Panc1 (cell line): ENCODE results near the gene ALX4.

Experiments used
- CTCF ChIP-seq: fragments of 450-650 bp; IDR thresholded peaks from 2 replicates; pipeline ENCODE4 v1.5.1; 2017; ENCODE audit warnings: mild to moderate bottlenecking
- POLR2AphosphoS5 ChIP-seq: IDR thresholded peaks from 2 replicates; pipeline ENCODE4 v1.6.1; 2012; ENCODE audit warnings: mild to moderate bottlenecking, low read depth, low read length, moderate library complexity
- REST ChIP-seq, 2 experiments: IDR thresholded peaks; 2 replicates each; pipeline ENCODE4 v1.6.1; 2011 to 2012; ENCODE audit warnings: low read depth in 2 of 2, control low read depth in 1 of 2, low read length in 1 of 2, mild to moderate bottlenecking in 1 of 2, moderate library complexity in 1 of 2; ENCODE audit not compliant: insufficient read depth in 1 of 2
- TCF7L2 ChIP-seq: IDR thresholded peaks from 2 replicates; pipeline ENCODE4 v1.6.1; 2011; ENCODE audit warnings: mild to moderate bottlenecking, low read depth, low read length, inconsistent platforms

- no peak for TF ChIP-seq CTCF
- no peak for TF ChIP-seq POLR2AphosphoS5
- TF ChIP-seq REST (IDR thresholded peaks at IDR 0.05; ENCODE audit: insufficient read depth in 1 of 2, low read depth in 2 of 2, low read length in 1 of 2) = no peak
- no peak for TF ChIP-seq TCF7L2
These were observed 729 bp upstream of the ALX4 start for GRCh38 chr11:44310463-44311272.
